GM12872 (cell line): ENCODE results near the gene TRPM4.

Experiments
- TF ChIP-seq, protein P1 (sequence below): IDR thresholded peaks from 3 replicates; pipeline ENCODE4 v1.5.1; 2011; ENCODE audit warnings: low read depth, mild to moderate bottlenecking, low read length, moderate library complexity; ENCODE audit not compliant: insufficient read depth

TRPM4 gene

DNA sequence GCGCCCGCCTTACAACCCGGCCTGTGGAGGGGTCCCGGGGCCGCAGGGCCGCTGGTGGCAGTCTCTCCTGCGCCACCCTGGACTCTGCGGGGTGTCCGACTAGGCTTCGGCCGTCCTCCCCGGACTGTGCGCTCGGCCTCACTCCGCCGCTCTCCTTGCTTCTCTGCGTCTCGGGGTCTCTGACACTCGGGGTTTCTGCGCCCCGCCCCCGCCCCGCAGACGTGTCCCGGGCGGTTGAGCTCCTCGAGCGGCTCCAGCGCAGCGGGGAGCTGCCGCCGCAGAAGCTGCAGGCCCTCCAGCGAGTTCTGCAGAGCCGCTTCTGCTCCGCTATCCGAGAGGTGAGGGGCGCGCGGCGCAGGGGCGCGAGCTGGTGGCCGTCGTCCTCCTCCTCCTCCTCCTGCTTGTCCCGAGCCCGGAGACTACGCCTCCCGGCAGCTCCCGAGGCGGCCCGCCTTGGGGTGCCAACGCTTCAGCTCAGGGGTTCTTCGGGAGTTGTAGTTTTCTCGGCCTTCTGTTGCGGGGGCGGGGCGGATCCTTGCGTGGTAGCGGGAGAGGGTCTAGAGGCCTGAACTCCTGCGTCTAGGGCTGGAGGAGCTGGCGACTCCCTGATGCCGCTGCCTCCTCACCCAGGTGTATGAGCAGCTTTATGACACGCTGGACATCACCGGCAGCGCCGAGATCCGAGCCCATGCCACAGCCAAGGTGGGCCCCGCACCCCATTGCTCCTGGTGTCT lies 42.8 kb upstream of the TRPM4 start:
- TF ChIP-seq, protein P1, sequence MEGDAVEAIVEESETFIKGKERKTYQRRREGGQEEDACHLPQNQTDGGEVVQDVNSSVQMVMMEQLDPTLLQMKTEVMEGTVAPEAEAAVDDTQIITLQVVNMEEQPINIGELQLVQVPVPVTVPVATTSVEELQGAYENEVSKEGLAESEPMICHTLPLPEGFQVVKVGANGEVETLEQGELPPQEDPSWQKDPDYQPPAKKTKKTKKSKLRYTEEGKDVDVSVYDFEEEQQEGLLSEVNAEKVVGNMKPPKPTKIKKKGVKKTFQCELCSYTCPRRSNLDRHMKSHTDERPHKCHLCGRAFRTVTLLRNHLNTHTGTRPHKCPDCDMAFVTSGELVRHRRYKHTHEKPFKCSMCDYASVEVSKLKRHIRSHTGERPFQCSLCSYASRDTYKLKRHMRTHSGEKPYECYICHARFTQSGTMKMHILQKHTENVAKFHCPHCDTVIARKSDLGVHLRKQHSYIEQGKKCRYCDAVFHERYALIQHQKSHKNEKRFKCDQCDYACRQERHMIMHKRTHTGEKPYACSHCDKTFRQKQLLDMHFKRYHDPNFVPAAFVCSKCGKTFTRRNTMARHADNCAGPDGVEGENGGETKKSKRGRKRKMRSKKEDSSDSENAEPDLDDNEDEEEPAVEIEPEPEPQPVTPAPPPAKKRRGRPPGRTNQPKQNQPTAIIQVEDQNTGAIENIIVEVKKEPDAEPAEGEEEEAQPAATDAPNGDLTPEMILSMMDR, result no peak

DNA sequence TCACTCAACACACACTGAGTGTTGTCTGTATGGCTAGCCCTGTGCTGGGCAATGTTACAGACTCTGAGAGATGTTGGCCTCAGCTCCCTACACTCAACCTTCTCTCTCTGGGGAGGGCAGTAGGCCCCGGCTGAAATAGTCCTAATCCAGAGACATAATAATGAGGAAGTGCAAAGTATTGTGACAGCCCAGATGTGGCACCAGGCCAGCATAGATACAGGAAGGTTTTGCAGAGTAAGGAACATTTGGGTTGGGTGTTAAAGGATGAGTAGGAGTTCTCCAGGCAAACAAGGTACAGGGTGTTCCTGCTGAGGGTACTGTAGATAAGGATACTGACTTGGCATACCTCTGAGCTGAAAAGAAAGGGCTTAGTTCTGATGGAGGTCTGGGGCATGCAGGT lies 41.0 kb upstream of the TRPM4 start:
- TF ChIP-seq, protein P1, result no peak

DNA sequence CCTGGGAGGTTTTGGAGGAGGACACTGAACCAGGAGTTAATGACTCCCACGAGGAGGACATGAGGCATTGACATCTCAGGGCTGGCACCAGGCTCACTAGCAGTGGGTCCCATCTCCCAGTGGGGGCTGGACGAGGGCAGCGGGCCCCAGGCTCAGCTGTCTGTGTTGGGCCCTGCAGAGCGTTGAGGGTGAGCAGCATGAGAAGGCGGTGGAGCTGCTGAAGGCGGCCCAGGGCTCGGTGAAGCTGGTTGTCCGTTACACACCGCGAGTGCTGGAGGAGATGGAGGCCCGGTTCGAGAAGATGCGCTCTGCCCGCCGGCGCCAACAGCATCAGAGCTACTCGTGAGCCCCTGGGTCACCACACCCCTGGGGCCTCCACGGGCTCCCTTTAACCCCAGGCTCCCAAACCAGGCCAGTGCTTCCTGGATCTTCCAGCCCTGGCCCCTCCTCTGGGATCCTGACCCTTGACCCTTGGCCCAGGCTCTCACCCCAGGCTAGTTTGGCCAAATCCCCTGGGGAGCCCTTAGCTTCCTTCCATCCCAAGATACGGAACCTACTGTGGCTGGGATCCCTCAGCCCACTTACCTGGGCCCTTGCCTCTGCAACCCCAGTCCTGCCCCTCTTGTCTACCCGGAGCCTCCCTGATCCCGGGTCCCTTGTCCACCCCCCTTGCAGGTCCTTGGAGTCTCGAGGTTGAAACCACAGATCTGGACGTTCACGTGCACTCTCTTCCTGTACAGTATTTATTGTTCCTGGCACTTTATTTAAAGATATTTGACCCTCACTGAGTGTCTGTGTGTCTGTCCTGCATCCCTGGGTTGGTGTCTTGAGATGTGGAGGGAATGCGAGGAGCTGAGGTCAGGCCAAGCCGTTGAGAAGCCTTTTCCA lies 39.7 kb upstream of the TRPM4 start:
- TF ChIP-seq, protein P1, result no peak

DNA sequence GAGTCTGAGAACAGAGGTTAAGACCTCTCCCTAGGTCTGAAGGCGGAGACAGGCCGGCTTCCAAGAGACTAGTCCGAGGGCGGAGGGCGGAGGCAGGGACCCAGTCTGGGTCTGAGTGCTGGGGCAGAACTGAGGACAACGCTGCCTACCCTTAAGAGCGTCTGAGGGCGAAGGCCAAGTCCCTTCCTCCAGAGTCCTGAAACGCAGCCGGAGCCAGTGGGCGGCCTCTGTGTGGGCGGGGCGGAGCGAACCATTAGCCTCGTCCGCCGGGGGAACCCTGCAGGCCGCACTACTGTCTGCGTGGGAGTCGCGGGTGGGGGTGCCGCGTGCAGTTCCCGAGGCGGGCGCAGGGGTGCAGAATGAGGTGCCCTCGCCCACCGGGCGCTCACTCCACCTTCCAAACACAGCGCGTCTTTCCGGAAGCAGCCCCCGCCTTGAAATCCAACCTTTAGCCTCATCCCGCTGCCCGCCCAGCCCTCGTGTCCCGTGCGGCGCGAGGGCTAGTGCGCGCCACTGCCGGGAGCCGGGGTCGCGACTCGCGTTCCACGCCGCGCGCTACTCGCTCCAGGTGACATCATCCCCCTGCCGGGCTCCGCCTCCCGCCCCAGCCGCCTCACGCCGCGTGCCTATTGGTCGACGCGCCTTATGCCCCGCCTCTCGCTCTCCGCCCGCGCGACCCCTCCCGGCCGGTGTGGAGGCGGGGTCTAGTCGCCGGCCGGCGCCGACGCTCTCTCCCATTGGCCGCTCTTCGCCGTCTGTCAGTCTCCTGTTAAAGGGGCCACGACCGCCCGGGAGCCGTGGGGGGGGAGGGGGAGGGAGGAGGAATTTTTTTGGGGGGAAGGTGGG lies 38.8 kb upstream of the TRPM4 start, which contains the start of gene C19orf73:
TSS of gene C19orf73 (minus strand) at position 579 of the 846 bp plus-strand sequence. CDS start at position 458, 121 bp downstream.
- TF ChIP-seq, protein P1, result peak; percentile 33

DNA sequence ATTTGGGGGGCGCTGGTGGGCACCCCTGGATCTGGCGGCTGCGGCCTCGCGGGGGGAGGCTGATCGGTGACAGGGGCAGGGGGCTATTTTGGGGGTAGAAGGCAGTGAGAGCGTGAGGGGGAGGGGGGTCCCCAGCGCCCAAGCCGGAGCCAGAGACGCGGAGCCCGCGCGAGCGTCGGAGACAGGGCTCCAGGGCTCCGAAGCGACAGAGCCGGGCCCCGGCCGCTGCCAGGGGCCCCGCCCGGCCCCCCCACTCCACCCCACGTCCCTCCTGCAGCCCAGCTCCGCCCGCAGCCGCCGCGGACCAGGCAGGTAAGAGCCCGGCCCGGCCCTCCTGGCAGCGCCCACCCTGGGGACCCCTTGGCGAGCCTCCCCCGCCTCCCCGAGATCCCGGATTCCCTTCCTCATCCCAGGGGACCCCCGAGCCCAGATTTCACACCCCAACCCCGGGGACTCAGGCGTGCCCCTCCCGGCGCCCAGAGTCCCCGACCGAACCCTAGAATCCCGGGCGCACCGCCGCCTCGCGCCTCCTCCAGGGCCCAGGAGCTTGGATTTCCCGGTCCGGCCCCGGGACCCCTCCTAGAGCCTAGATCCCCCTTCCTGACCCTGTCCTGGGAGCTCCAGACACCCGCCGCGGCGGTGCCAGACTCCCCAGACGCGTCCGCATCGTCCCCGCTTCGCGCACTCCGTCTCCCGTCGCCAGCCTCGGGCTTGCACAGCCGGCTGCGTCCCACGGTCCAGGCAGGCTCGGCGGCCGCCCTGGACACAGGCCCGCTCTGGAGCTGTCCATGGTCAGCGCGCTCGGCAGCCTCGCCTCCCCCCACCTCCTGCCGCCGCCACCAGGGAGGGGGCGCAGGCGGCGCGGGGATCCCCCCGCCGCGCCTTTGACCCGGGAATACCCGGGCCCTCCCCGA lies 37.9 kb upstream of the TRPM4 start, which contains the start of gene PPFIA3:
TSS of gene PPFIA3 (plus strand) at position 134 of the 914 bp plus-strand sequence. CDS start 8,330 bp downstream, outside the sequence.
- TF ChIP-seq, protein P1, result no peak

DNA sequence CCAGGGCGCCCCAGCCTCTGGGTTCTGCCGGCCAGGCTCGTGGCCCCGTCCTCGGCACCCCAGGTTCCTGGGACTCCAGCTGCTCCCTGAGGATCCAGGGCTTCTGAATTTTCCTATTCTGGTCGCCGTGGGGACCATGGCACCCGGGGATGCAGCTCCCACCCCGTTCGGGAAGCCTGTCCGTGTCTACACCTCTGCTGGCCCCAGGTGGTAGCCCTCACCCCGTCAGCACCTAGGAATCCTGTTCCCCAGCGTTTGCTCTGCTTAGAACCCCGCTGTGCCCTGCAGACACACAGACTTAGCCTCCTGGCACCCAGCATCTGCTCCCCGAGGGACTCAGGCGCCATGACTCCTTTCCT lies 37.3 kb upstream of the TRPM4 start:
- TF ChIP-seq, protein P1, result no peak
